ENCODE measurements around the gene SIGLEC15.

The SIGLEC15 gene

GRCh38 chr18:45834306-45834705 is 8.8 kb downstream of the SIGLEC15 start:
- DNase-seq (ENCODE audit: insufficient read length, low spot score) (no peak), FAIRE-seq (no peak)
- TF ChIP-seq POLR2A (IDR thresholded peaks at IDR 0.05; ENCODE audit: low read depth, low read length) (no peak), POU2F2 (IDR thresholded peaks at IDR 0.05; ENCODE audit: low read depth, low read length) (no peak), SPI1 (IDR thresholded peaks at IDR 0.05; ENCODE audit: low read depth, low read length) (no peak), PAX5 (IDR thresholded peaks at IDR 0.05; ENCODE audit: insufficient read depth, low read length, severe bottlenecking) (no peak), POLR2AphosphoS5 (IDR thresholded peaks at IDR 0.05; ENCODE audit: low read depth, low read length) (no peak), TAF1 (IDR thresholded peaks at IDR 0.05; ENCODE audit: low read depth, low read length) (no peak)

DNA sequence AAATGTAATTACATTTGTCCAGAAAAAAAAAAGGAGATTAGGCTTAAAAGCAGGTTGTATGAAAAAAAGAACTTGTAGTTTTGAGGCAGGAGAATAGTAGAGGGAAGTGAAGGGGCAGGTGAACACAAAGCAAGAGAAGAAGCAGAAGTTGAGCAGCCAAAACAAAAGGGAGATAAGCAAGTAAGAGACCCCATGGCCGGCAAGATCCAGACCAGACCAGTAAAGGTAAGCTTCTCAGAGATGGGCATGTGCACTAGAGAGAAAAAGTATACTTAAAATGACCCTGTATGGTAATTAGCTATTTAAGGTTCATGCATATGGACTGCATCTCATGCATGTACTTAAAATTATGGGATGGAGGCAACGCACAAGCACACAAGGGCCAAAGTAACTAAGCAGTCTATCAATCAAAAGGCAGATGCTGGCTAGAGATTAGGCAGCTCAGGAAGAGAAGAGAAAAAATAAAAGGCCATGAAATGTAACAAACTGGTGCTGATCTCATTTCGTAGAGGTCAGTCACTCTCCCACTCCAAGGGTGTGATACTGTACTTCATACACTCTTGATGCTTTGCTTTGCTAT is 9.7 kb downstream of the SIGLEC15 start:
- DNase-seq (ENCODE audit: insufficient read length, low spot score) = no peak
- TF ChIP-seq PAX5 (IDR thresholded peaks at IDR 0.05; ENCODE audit: insufficient read depth, low read length, severe bottlenecking) (no peak), POLR2A (IDR thresholded peaks at IDR 0.05; ENCODE audit: low read depth, low read length) (no peak), POU2F2 (IDR thresholded peaks at IDR 0.05; ENCODE audit: low read depth, low read length) (no peak)
- no peak for FAIRE-seq

DNA sequence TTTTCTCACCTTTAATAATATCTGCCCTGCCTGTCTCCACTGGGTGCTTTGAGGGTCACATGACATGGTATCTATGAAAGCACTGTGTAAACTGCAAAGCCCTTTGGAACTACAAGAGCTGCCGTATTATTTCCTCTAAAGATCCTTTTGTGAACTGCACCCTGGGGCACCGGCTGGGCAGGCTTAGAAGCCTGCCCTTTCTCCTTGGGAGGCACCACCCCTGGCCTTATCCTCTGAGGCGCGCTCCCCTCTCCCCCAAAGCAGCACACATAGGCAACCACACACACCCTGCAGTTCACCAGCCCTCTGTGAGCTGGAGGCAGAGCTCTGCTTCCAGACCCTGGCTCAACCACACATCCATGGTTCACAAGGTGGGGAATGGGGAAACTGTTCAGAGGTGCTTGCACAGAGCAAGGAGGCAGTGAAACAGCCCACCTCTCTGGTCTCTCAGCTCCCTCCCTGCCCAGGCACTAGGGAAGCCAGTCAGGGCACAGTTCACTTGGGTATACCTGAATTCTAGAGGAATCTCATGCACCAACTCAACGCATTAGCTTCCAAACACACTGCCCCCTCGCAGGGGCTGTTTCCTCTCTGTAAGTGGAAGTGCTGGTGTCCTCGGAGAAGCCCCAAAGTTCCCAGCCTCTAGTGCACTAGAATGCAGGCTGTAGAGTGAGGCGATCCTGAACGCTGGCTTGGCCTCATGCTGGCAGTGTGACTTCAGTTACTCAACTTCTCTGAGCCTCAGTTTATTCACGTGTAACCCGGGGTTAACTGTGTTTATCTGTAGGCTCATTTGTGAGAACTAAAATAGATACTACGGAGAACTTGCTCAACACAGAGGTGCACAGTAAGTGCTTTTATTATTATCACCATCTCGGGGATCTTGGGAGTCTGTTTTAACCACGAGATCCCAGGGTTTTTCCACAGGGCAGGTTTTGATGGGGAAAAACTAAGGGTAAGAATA is 11.0 kb downstream of the SIGLEC15 start:
- no peak for TF ChIP-seq TAF1 (IDR thresholded peaks at IDR 0.05; ENCODE audit: low read depth, low read length)
- TF ChIP-seq POU2F2 (IDR thresholded peaks at IDR 0.05; ENCODE audit: low read depth, low read length) = no peak
- TF ChIP-seq SPI1 (IDR thresholded peaks at IDR 0.05; ENCODE audit: low read depth, low read length) = no peak
- no peak for TF ChIP-seq POLR2A (IDR thresholded peaks at IDR 0.05; ENCODE audit: low read depth, low read length)
- no peak for TF ChIP-seq POLR2AphosphoS5 (IDR thresholded peaks at IDR 0.05; ENCODE audit: low read depth, low read length)
- DNase-seq (ENCODE audit: insufficient read length, low spot score) = no peak
- FAIRE-seq = no peak

DNA sequence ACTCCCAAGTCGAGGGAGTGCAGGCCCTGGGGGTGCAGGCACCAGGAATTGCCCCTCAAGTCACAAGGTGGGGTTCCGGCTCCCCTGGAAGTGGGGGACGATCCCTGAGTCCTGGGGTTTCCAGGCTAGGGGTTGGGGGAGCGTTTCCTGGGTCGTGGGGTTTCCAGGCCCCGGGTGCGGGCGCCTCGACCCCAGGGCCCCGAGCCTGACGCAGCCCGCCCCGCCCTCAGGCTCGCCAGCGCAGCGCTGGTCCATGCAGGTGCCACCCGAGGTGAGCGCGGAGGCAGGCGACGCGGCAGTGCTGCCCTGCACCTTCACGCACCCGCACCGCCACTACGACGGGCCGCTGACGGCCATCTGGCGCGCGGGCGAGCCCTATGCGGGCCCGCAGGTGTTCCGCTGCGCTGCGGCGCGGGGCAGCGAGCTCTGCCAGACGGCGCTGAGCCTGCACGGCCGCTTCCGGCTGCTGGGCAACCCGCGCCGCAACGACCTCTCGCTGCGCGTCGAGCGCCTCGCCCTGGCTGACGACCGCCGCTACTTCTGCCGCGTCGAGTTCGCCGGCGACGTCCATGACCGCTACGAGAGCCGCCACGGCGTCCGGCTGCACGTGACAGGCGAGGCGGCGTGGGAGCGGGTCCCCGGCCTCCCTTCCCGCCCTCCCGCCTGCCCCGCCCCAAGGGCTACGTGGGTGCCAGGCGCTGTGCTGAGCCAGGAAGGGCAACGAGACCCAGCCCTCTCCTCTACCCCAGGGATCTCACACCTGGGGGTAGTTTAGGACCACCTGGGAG is 12.0 kb downstream of the SIGLEC15 start:
- TF ChIP-seq TAF1 (IDR thresholded peaks at IDR 0.05; ENCODE audit: low read depth, low read length) (no peak), POU2F2 (IDR thresholded peaks at IDR 0.05; ENCODE audit: low read depth, low read length) (no peak), SPI1 (IDR thresholded peaks at IDR 0.05; ENCODE audit: low read depth, low read length) (no peak), POLR2A (IDR thresholded peaks at IDR 0.05; ENCODE audit: low read depth, low read length) (no peak), PAX5 (IDR thresholded peaks at IDR 0.05; ENCODE audit: insufficient read depth, low read length, severe bottlenecking) (no peak), POLR2AphosphoS5 (IDR thresholded peaks at IDR 0.05; ENCODE audit: low read depth, low read length) (no peak)
- no peak for DNase-seq (ENCODE audit: insufficient read length, low spot score)
- no peak for FAIRE-seq

GRCh38 chr18:45838302-45839070 is 13.0 kb downstream of the SIGLEC15 start:
- TF ChIP-seq POLR2AphosphoS5 (IDR thresholded peaks at IDR 0.05; ENCODE audit: low read depth, low read length) (no peak), SPI1 (IDR thresholded peaks at IDR 0.05; ENCODE audit: low read depth, low read length) (no peak), PAX5 (IDR thresholded peaks at IDR 0.05; ENCODE audit: insufficient read depth, low read length, severe bottlenecking) (no peak), POLR2A (IDR thresholded peaks at IDR 0.05; ENCODE audit: low read depth, low read length) (no peak), TAF1 (IDR thresholded peaks at IDR 0.05; ENCODE audit: low read depth, low read length) (no peak), POU2F2 (IDR thresholded peaks at IDR 0.05; ENCODE audit: low read depth, low read length) (no peak)
- FAIRE-seq (no peak), DNase-seq (ENCODE audit: insufficient read length, low spot score) (no peak)

DNA sequence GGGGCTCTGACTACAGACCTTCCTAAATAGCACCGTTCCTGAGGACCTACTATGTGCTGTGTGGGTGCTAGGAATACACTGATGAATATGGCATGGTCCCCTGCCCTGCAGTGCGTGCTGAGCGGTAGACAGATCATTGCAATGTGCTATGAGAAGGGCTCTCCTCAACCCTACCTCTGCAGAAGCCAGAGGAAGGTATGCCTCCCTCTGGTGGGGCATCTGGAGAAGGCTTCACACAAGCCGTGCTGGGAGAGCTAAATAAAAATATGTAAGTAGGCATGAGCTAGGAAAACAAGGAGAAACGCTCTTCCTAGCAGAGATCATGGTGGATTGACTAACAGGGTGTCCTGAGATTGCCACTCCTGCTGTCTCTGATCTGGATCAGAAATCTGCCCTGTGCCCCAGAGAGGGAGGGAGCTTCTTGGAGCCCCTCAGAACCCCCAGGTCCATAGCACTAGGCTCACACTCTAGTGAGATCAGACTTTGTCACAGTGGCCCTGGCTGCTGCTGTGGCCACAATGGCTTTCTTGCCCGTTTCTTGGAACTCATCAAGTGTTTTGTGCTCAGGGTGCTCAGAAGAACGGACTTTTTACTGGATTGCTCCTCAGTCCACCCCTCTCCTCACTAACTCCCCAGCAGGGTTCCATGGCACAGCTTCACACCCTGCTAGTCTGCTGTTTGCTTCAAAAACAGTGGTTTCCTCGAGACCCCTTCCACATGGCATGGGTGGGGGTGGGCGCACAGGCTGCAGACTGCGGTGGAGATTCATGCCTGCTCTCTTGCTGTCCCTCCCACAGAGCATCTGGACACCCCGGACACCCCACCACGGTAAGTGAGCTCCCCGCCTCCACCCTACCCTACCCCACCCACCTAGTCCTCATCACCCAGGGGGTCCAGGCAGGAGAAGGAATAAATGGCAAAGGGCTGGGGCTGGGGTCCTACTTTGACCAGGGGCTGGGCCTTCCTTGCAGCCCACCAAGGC is 14.2 kb downstream of the SIGLEC15 start:
- no peak for DNase-seq (ENCODE audit: insufficient read length, low spot score)

DNA sequence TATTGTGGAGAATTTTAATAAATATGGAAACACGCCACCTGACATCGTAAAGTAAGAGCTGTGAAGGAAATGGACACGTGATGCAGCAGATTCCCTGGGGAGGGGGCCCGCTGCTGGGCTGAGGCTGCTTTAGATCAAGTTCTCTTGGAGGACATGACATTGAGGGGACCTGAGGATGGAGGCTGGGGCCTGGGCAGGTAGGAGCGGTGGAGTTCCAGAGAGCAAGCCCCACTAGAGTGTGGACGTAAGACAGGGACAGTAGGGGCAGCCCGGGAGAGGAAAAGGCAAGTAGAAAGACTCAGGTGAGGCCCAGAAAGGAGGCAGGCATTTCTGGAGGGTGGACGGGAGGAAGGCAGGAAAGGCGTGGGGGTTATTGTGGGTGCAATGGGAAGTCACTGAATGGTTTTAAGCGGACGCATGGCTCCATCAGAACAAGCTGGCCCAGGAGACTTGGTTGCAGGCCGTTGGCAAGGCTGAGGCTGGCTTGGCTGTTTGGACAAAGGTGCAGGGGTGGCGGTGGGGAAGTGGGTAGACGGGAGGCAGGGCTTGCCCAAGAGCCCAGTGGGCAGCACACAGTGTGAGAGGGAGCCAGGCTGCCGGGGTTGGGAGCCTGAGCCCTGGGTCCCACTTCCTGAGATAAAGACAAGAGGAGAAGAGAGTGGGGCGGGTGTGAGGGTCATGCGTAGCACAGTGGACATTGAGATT is 15.7 kb downstream of the SIGLEC15 start:
- TF ChIP-seq POLR2A (IDR thresholded peaks at IDR 0.05; ENCODE audit: low read depth, low read length) = no peak
- TF ChIP-seq POU2F2 (IDR thresholded peaks at IDR 0.05; ENCODE audit: low read depth, low read length) = no peak
- no peak for TF ChIP-seq POLR2AphosphoS5 (IDR thresholded peaks at IDR 0.05; ENCODE audit: low read depth, low read length)
- no peak for TF ChIP-seq PAX5 (IDR thresholded peaks at IDR 0.05; ENCODE audit: insufficient read depth, low read length, severe bottlenecking)
- TF ChIP-seq TAF1 (IDR thresholded peaks at IDR 0.05; ENCODE audit: low read depth, low read length) = no peak
- TF ChIP-seq SPI1 (IDR thresholded peaks at IDR 0.05; ENCODE audit: low read depth, low read length) = no peak
- FAIRE-seq (no peak), DNase-seq (ENCODE audit: insufficient read length, low spot score) (no peak)

More for the DNA sequence above, 14.2 kb downstream of the SIGLEC15 start:
- no peak for FAIRE-seq
- no peak for TF ChIP-seq TAF1 (IDR thresholded peaks at IDR 0.05; ENCODE audit: low read depth, low read length)
- no peak for TF ChIP-seq PAX5 (IDR thresholded peaks at IDR 0.05; ENCODE audit: insufficient read depth, low read length, severe bottlenecking)
- no peak for TF ChIP-seq POU2F2 (IDR thresholded peaks at IDR 0.05; ENCODE audit: low read depth, low read length)
- no peak for TF ChIP-seq POLR2AphosphoS5 (IDR thresholded peaks at IDR 0.05; ENCODE audit: low read depth, low read length)
- TF ChIP-seq SPI1 (IDR thresholded peaks at IDR 0.05; ENCODE audit: low read depth, low read length) = no peak
- TF ChIP-seq POLR2A (IDR thresholded peaks at IDR 0.05; ENCODE audit: low read depth, low read length) = no peak
